Measurements from ENCODE around the gene MYO5B. TPM values are rescaled to one million over a fixed set of nuclear protein-coding genes. Genes with fewer than 3 reads are reported as not detected.

Gene MYO5B
- total RNA-seq, 4 donors from 2014 or later: 1.9 to 18.3 (median 4.4) TPM

DNA sequence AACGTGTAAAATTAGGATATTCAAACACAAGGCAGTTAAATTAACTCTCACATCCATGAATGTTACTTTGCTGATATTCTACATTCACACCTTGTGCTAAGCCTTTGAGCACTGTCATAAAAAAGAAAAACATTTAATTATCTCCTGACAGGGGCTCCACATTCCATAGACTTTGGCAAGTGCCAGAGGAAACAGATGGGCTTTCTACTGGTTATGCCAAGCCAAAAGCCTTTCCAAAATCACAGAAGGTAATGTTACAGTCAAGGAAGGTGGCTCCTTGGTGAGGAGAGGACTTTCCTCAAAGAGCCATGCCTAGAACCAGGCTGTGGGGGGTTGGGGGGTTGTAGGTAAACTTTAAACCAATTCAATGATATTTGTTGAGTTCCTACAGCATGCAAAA lies 12.4 kb downstream of the MYO5B start:
- Histone ChIP-seq H3K27me3 (peaks cover 55% of the 10 kb centered on the region), H3K4me1 (no peaks in the 10 kb centered on the region), H3K9me3 (no peaks in the 10 kb centered on the region), H3K36me3 (no peaks in the 10 kb centered on the region), H3K27ac (no peak overlapping the region), H3K4me3 (no peak overlapping the region)
- ATAC-seq: no peak
- TF ChIP-seq, protein P1, sequence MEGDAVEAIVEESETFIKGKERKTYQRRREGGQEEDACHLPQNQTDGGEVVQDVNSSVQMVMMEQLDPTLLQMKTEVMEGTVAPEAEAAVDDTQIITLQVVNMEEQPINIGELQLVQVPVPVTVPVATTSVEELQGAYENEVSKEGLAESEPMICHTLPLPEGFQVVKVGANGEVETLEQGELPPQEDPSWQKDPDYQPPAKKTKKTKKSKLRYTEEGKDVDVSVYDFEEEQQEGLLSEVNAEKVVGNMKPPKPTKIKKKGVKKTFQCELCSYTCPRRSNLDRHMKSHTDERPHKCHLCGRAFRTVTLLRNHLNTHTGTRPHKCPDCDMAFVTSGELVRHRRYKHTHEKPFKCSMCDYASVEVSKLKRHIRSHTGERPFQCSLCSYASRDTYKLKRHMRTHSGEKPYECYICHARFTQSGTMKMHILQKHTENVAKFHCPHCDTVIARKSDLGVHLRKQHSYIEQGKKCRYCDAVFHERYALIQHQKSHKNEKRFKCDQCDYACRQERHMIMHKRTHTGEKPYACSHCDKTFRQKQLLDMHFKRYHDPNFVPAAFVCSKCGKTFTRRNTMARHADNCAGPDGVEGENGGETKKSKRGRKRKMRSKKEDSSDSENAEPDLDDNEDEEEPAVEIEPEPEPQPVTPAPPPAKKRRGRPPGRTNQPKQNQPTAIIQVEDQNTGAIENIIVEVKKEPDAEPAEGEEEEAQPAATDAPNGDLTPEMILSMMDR (IDR thresholded peaks at IDR 0.05): no peak
- TF ChIP-seq POLR2AphosphoS5 (IDR thresholded peaks at IDR 0.05) (no peak), EP300 (IDR thresholded peaks at IDR 0.05) (no peak), POLR2A (IDR thresholded peaks at IDR 0.05) (no peak)
- 45 to 55% methylated on average over 1 of the region's 1 CpG for WGBS, 2 donors (ENCODE audit: low coverage in 1 of 2)

GRCh38 chr18:50181590-50181989 lies 13.4 kb downstream of the MYO5B start:
- H3K27ac ChIP-seq: no peak overlapping the region
- H3K36me3 ChIP-seq: no peaks in the 10 kb centered on the region
- H3K4me3 ChIP-seq: no peak overlapping the region
- no peak for TF ChIP-seq EP300 (IDR thresholded peaks at IDR 0.05)
- no peak for TF ChIP-seq POLR2AphosphoS5 (IDR thresholded peaks at IDR 0.05)
- no peak for TF ChIP-seq POLR2A (IDR thresholded peaks at IDR 0.05)
- TF ChIP-seq, protein P1 (IDR thresholded peaks at IDR 0.05): no peak
- 61 to 85% methylated on average over 2 of the region's 2 CpGs for WGBS, 2 donors (ENCODE audit: low coverage in 1 of 2)
- peaks cover 54% of the 10 kb centered on the region for H3K27me3 ChIP-seq
- no peaks in the 10 kb centered on the region for H3K9me3 ChIP-seq
- H3K4me1 ChIP-seq: no peaks in the 10 kb centered on the region
- ATAC-seq: no peak

- Histone ChIP-seq H3K9me3 (no peaks in the 10 kb centered on the region), H3K4me3 (no peak overlapping the region), H3K36me3 (no peaks in the 10 kb centered on the region), H3K27me3 (peaks cover 44% of the 10 kb centered on the region), H3K27ac (no peak overlapping the region), H3K4me1 (no peaks in the 10 kb centered on the region)
- no peak for ATAC-seq
- 100% methylated on average over 1 of the region's 2 CpGs; no CpG with 5 or more reads in 1 of the 2 donors for WGBS, 2 donors (ENCODE audit: low coverage in 1 of 2)
- TF ChIP-seq EP300 (IDR thresholded peaks at IDR 0.05) (no peak), POLR2A (IDR thresholded peaks at IDR 0.05) (no peak), POLR2AphosphoS5 (IDR thresholded peaks at IDR 0.05) (no peak)
- TF ChIP-seq, protein P1 (IDR thresholded peaks at IDR 0.05): no peak
Measured at GRCh38 chr18:50179465-50179864, 15.5 kb downstream of the MYO5B start.

GRCh38 chr18:50177294-50177992 lies 17.5 kb downstream of the MYO5B start:
- Histone ChIP-seq H3K27me3 (peaks cover 34% of the 10 kb centered on the region), H3K27ac (no peak overlapping the region), H3K4me1 (no peaks in the 10 kb centered on the region), H3K4me3 (no peak overlapping the region), H3K36me3 (no peaks in the 10 kb centered on the region), H3K9me3 (no peaks in the 10 kb centered on the region)
- 21 to 44% methylated on average over 3 of the region's 3 CpGs for WGBS, 2 donors (ENCODE audit: low coverage in 1 of 2)
- no peak for TF ChIP-seq POLR2AphosphoS5 (IDR thresholded peaks at IDR 0.05)
- TF ChIP-seq EP300 (IDR thresholded peaks at IDR 0.05): no peak
- TF ChIP-seq, protein P1 (IDR thresholded peaks at IDR 0.05): no peak
- no peak for TF ChIP-seq POLR2A (IDR thresholded peaks at IDR 0.05)
- no peak for ATAC-seq

DNA sequence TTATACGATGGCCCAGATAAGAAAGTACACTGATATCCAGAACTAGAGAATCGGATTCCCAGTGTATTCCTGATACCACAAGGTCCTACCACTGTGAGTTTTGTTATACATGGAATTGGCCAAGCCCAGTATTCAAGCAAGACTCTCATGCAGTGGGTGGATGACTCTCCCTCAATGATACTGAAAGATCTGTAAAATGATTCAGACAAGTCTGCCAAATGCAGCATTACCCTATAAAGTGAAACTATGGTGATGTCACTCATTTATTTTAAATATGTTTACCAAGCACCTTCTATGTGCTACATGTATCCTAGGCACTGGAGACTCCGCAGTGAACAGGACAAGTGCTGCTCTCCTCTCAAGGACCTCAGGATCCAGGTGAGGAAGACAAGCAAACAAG lies 22.6 kb downstream of the MYO5B start:
- Histone ChIP-seq H3K36me3 (no peaks in the 10 kb centered on the region), H3K4me1 (no peaks in the 10 kb centered on the region), H3K27me3 (peaks cover 13% of the 10 kb centered on the region), H3K9me3 (no peaks in the 10 kb centered on the region), H3K4me3 (no peak overlapping the region), H3K27ac (no peak overlapping the region)
- ATAC-seq: no peak
- TF ChIP-seq POLR2A (IDR thresholded peaks at IDR 0.05): no peak
- TF ChIP-seq, protein P1 (IDR thresholded peaks at IDR 0.05): no peak
- TF ChIP-seq EP300 (IDR thresholded peaks at IDR 0.05): no peak
- no peak for TF ChIP-seq POLR2AphosphoS5 (IDR thresholded peaks at IDR 0.05)
- 78 to 79% methylated on average over 2 to 3 of the region's 3 CpGs for WGBS, 2 donors (ENCODE audit: low coverage in 1 of 2)
